DND-41 (cell line): Measurements from ENCODE around the gene METTL3.

Experiments
- ATAC-seq: fragments of 200-7000 bp; cut with Tn5 transposase; 3 replicates; pipeline ENCODE4 v1.9.1; 2021; ENCODE audit warnings: low read depth; ENCODE audit not compliant: insufficient read depth
- DNase-seq: peaks from one replicate; pipeline ENCODE4 v3.0.0-alpha.2; 2020
- H2AFZ ChIP-seq: 2 replicates; pipeline ENCODE4 v1.6.0; 2012; ENCODE audit warnings: low read depth, low read length
- H3K27ac ChIP-seq: 2 replicates; pipeline ENCODE4 v1.5.1; 2012; ENCODE audit warnings: low read length, inconsistent platforms
- H3K27me3 ChIP-seq: fragments of 200-600 bp; sonication (generic); 2 replicates; pipeline ENCODE4 v1.6.0; 2012; ENCODE audit warnings: low read length, mild to moderate bottlenecking, inconsistent platforms; ENCODE audit not compliant: insufficient read depth, poor library complexity
- H3K36me3 ChIP-seq: 2 replicates; pipeline ENCODE4 v1.5.1; 2012; ENCODE audit warnings: low read length, inconsistent platforms; ENCODE audit not compliant: insufficient read depth
- H3K4me1 ChIP-seq: 2 replicates; pipeline ENCODE4 v1.5.1; 2012; ENCODE audit warnings: mild to moderate bottlenecking, low read length; ENCODE audit not compliant: insufficient read depth
- H3K4me2 ChIP-seq: 2 replicates; pipeline ENCODE4 v1.6.0; 2012; ENCODE audit warnings: mild to moderate bottlenecking, moderate library complexity, low read length, inconsistent platforms; ENCODE audit not compliant: insufficient read depth
- H3K4me3 ChIP-seq, 2 experiments: fragments of 200-600 bp in 1 of 2; shearing (Covaris generic) in 1 of 2; 2 replicates each; pipeline ENCODE4 v1.5.1; 2012 to 2016; ENCODE audit warnings: inconsistent platforms in 2 of 2, low read length in 2 of 2, mild to moderate bottlenecking in 2 of 2, low read depth in 1 of 2, moderate library complexity in 1 of 2
- H3K79me2 ChIP-seq: 2 replicates; pipeline ENCODE4 v1.6.0; 2012; ENCODE audit warnings: low read length, inconsistent platforms; ENCODE audit not compliant: insufficient read depth
- H3K9ac ChIP-seq: 2 replicates; pipeline ENCODE4 v1.6.0; 2012; ENCODE audit warnings: low read depth, mild to moderate bottlenecking, inconsistent platforms, low read length, moderate library complexity
- H3K9me3 ChIP-seq: 2 replicates; pipeline ENCODE4 v1.5.1; 2012; ENCODE audit warnings: low read length, moderate library complexity, mild to moderate bottlenecking, inconsistent platforms; ENCODE audit not compliant: insufficient read depth, severe bottlenecking
- H4K20me1 ChIP-seq: 2 replicates; pipeline ENCODE4 v1.6.0; 2012; ENCODE audit warnings: low read length; ENCODE audit not compliant: insufficient read depth
- EZH2 ChIP-seq: IDR thresholded peaks from 3 replicates; pipeline ENCODE4 v1.6.1; 2012; ENCODE audit warnings: borderline replicate concordance, low read depth, mild to moderate bottlenecking, moderate library complexity, low read length, inconsistent platforms; ENCODE audit not compliant: severe bottlenecking
- TF ChIP-seq, protein P1 (sequence below): IDR thresholded peaks from 2 replicates; pipeline ENCODE4 v1.5.1; 2012; ENCODE audit warnings: borderline replicate concordance, low read length, moderate library complexity, mild to moderate bottlenecking; ENCODE audit not compliant: poor library complexity, severe bottlenecking; ENCODE audit errors: extremely low read depth

METTL3 gene

DNA sequence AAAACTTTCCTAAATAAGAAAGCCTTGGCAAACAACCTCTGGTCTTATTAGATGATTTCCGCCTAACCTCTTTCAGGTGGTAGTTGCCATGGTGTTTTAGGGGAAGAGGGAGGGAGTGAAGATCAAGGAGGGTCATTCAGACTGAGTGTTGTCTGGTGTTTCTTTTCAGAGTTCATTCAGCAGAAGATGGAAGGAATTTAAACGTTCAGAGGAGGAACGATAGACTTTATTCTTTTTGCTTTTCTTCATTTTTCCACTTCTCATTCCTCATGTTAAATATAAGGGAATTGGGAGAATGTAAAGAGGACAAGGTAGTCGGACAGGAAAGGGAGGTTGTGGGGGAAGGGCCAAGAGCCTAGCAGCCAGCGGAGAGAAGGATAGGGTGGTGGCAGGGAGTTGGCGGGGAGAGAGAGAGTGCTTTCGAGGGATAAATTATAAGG lies 32.4 kb upstream of the METTL3 start:
- no peaks in the 10 kb centered on the region for H3K79me2 ChIP-seq
- no peak for DNase-seq
- no peaks in the 10 kb centered on the region for H3K36me3 ChIP-seq
- no peak for TF ChIP-seq EZH2
- TF ChIP-seq, protein P1, sequence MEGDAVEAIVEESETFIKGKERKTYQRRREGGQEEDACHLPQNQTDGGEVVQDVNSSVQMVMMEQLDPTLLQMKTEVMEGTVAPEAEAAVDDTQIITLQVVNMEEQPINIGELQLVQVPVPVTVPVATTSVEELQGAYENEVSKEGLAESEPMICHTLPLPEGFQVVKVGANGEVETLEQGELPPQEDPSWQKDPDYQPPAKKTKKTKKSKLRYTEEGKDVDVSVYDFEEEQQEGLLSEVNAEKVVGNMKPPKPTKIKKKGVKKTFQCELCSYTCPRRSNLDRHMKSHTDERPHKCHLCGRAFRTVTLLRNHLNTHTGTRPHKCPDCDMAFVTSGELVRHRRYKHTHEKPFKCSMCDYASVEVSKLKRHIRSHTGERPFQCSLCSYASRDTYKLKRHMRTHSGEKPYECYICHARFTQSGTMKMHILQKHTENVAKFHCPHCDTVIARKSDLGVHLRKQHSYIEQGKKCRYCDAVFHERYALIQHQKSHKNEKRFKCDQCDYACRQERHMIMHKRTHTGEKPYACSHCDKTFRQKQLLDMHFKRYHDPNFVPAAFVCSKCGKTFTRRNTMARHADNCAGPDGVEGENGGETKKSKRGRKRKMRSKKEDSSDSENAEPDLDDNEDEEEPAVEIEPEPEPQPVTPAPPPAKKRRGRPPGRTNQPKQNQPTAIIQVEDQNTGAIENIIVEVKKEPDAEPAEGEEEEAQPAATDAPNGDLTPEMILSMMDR, result no peak
- no peaks in the 10 kb centered on the region for H3K4me1 ChIP-seq
- no peaks in the 10 kb centered on the region for H3K9me3 ChIP-seq
- no peak for ATAC-seq
- no peak overlapping the region for H3K4me3 ChIP-seq
- H3K4me2 ChIP-seq, result no peak overlapping the region
- H3K9ac ChIP-seq, result no peak overlapping the region
- no peak overlapping the region for H3K27ac ChIP-seq
- peaks cover 6% of the 10 kb centered on the region for H3K27me3 ChIP-seq
- no peaks in the 10 kb centered on the region for H4K20me1 ChIP-seq
- no peak overlapping the region for H2AFZ ChIP-seq

DNA sequence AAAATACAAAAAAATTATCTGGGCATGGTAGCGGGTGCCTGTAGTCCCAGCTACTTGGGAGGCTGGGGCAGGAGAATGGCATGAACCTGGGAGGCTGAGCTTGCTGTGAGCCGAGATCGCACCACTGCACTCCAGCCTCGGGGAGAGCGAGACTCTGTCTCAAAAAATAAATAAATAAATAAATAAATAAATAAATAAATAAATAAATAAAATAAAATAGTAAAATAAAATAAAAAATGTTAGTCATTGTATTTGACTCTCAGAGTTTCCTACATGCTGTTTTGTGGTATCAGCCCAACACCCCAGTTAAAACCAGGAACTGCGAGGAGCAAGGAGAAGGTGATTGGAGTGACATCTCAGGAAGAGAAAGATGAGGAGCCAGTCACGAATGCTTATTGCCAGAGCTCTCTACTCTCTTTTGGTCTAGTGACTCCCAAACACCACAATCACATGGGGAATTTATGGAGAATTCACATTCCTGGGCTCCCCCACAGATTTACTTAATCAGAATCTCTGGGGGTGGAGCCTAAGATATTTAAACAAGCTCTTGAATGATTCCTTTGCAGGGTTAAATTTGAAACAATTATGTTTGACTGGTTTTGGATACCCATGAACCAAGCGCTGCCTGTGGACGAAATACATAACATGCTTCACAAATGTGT lies 30.4 kb upstream of the METTL3 start:
- TF ChIP-seq EZH2, result no peak
- TF ChIP-seq, protein P1, result no peak
- Histone ChIP-seq H3K27ac (no peak overlapping the region), H2AFZ (no peak overlapping the region), H3K4me2 (no peak overlapping the region), H3K27me3 (peaks cover 9% of the 10 kb centered on the region), H4K20me1 (no peaks in the 10 kb centered on the region), H3K79me2 (no peaks in the 10 kb centered on the region), H3K4me1 (no peaks in the 10 kb centered on the region), H3K9ac (no peak overlapping the region), H3K9me3 (no peaks in the 10 kb centered on the region), H3K36me3 (no peaks in the 10 kb centered on the region), H3K4me3 (no peak overlapping the region)
- no peak for ATAC-seq
- no peak for DNase-seq

DNA sequence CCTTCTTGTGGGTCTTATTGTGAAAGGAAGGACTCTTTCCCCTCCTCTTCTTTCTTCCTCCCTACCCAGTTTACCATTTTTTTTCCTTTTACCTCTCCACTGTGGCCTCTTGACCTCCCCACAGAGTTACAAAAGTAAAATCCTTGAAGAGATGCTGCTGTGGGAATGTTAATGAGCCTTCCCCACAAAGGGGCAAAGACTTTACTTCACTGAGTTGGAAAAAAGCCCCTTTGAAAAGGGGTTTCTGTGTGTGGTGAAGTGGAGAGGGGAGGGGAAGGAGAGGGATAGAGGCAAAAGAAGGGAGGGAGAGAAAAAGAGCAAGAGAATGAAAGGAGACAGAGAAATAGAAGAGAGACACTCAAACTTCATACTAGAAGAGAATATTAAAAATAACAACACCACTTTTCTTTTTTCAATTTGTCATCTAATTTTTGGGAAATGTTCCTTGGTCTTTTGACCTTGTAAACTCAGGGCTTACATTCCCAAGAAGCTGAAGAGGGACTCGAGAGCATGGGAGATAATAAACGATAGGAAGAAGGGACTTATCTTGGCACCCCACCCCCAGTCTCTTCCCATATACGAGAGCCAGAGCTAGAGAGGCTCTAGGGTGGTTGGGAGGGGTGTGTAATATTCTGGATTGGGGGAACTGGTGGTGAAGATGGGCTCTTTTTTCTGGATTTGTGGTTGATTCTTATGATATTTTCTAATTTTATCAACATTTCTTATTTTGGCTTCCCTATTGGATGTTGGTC lies 28.2 kb upstream of the METTL3 start:
- H3K79me2 ChIP-seq, result no peaks in the 10 kb centered on the region
- TF ChIP-seq EZH2, result no peak
- TF ChIP-seq, protein P1, result no peak
- no peaks in the 10 kb centered on the region for H3K4me1 ChIP-seq
- no peak overlapping the region for H3K4me3 ChIP-seq
- no peaks in the 10 kb centered on the region for H4K20me1 ChIP-seq
- no peak overlapping the region for H3K4me2 ChIP-seq
- no peak for ATAC-seq
- peaks cover 21% of the 10 kb centered on the region for H3K27me3 ChIP-seq
- no peak overlapping the region for H2AFZ ChIP-seq
- H3K9ac ChIP-seq, result no peak overlapping the region
- no peak overlapping the region for H3K27ac ChIP-seq
- H3K9me3 ChIP-seq, result no peaks in the 10 kb centered on the region
- no peaks in the 10 kb centered on the region for H3K36me3 ChIP-seq
- no peak for DNase-seq
